ENCODE results near the gene CCM2. TPM values are rescaled to one million over a fixed set of nuclear protein-coding genes. Genes with fewer than 3 reads are reported as not detected.

The CCM2 gene
- total RNA-seq, 1 donor from 2014 or later: 62.0 TPM

DNA sequence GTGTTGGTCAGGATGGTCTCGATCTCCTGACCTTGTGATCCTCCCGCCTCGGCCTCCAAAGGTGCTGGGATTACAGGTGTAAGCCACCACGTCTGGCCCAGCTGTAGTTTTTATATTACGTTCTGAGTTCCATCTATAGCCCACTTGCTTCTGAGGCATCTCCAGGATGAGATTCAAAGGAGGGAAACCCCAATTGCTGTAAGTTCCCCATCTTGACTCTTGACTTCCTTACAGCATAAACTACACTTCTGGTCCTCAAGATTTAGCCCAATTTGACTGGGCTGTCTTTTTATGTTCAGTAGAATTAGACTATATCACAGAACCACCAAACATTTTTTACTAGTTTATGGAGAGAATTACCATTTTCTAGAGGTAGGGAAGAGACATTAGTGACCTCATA is 44.3 kb downstream of the CCM2 start:
- Mint-ChIP-seq H3K27ac (ENCODE audit: unreplicated experiment) (no peak overlapping the region), H3K27me3 (ENCODE audit: low read depth, unreplicated experiment) (no peaks in the 10 kb centered on the region), H3K9me3 (ENCODE audit: unreplicated experiment) (no peaks in the 10 kb centered on the region), H3K4me3 (ENCODE audit: unreplicated experiment) (no peak overlapping the region), H3K36me3 (ENCODE audit: low read depth, unreplicated experiment) (peaks cover 13% of the 10 kb centered on the region), H3K4me1 (ENCODE audit: low read depth, unreplicated experiment) (no peaks in the 10 kb centered on the region)
- H3K36me3 ChIP-seq (ENCODE audit: insufficient read depth, low read length): peaks cover 14% of the 10 kb centered on the region
- H3K27me3 ChIP-seq (ENCODE audit: insufficient read depth, low read length): no peaks in the 10 kb centered on the region
- no peak overlapping the region for H3K9ac ChIP-seq (ENCODE audit: low read length)
- H3K4me3 ChIP-seq (ENCODE audit: insufficient read depth, low read depth, low read length): no peak overlapping the region
- H3K79me2 ChIP-seq (ENCODE audit: insufficient read depth, low read length): peaks cover 4% of the 10 kb centered on the region
- H3K9me3 ChIP-seq (ENCODE audit: insufficient read depth, low read depth, low read length): no peaks in the 10 kb centered on the region
- H3K27ac ChIP-seq (ENCODE audit: low read depth, low read length): no peak overlapping the region
- FAIRE-seq: no peak
- peaks cover 32% of the 10 kb centered on the region for H4K20me1 ChIP-seq (ENCODE audit: insufficient read depth, low read length)
- no peak for DNase-seq (ENCODE audit: low read depth)
- H3K4me1 ChIP-seq (ENCODE audit: insufficient read depth, low read length): no peaks in the 10 kb centered on the region
- TF ChIP-seq, protein P1, sequence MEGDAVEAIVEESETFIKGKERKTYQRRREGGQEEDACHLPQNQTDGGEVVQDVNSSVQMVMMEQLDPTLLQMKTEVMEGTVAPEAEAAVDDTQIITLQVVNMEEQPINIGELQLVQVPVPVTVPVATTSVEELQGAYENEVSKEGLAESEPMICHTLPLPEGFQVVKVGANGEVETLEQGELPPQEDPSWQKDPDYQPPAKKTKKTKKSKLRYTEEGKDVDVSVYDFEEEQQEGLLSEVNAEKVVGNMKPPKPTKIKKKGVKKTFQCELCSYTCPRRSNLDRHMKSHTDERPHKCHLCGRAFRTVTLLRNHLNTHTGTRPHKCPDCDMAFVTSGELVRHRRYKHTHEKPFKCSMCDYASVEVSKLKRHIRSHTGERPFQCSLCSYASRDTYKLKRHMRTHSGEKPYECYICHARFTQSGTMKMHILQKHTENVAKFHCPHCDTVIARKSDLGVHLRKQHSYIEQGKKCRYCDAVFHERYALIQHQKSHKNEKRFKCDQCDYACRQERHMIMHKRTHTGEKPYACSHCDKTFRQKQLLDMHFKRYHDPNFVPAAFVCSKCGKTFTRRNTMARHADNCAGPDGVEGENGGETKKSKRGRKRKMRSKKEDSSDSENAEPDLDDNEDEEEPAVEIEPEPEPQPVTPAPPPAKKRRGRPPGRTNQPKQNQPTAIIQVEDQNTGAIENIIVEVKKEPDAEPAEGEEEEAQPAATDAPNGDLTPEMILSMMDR (IDR thresholded peaks at IDR 0.05; ENCODE audit: insufficient read depth, low read depth, low read length): no peak
- no peak for TF ChIP-seq EZH2 (IDR thresholded peaks at IDR 0.05; ENCODE audit: insufficient read depth, low read length)
- H2AFZ ChIP-seq (ENCODE audit: low read depth, low read length): no peak overlapping the region
- H3K4me2 ChIP-seq (ENCODE audit: low read length): no peak overlapping the region

DNA sequence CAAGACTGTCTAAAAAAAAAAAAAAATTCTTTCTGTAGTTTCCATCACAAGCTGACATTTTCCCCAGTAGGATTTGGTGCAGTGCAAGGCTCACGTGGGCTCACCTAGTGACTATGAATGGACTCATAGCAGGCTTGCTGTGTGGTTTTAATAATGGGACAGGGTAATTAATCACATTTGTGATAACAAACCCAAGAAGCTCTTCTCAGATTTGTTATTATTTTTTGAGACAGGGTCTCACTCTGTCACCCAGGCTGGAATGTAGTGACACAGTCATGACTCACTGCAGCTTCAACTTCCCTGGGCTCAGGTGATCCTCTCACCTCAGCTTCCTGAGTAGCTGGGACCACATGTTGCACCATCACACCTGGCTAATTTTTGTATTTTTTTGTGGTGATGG is 48.7 kb downstream of the CCM2 start:
- Histone ChIP-seq H3K27ac (ENCODE audit: low read depth, low read length) (no peak overlapping the region), H3K9ac (ENCODE audit: low read length) (no peak overlapping the region), H3K79me2 (ENCODE audit: insufficient read depth, low read length) (peaks cover 8% of the 10 kb centered on the region), H4K20me1 (ENCODE audit: insufficient read depth, low read length) (peaks cover 38% of the 10 kb centered on the region), H3K4me3 (ENCODE audit: insufficient read depth, low read depth, low read length) (no peak overlapping the region), H3K9me3 (ENCODE audit: insufficient read depth, low read depth, low read length) (no peaks in the 10 kb centered on the region), H2AFZ (ENCODE audit: low read depth, low read length) (no peak overlapping the region), H3K36me3 (ENCODE audit: insufficient read depth, low read length) (peaks cover 6% of the 10 kb centered on the region), H3K27me3 (ENCODE audit: insufficient read depth, low read length) (no peaks in the 10 kb centered on the region), H3K4me2 (ENCODE audit: low read length) (no peak overlapping the region), H3K4me1 (ENCODE audit: insufficient read depth, low read length) (no peaks in the 10 kb centered on the region)
- peak; percentile 29 for DNase-seq (ENCODE audit: low read depth)
- TF ChIP-seq, protein P1 (IDR thresholded peaks at IDR 0.05; ENCODE audit: insufficient read depth, low read depth, low read length): no peak
- TF ChIP-seq EZH2 (IDR thresholded peaks at IDR 0.05; ENCODE audit: insufficient read depth, low read length): no peak
- H3K4me1 Mint-ChIP-seq (ENCODE audit: low read depth, unreplicated experiment): no peaks in the 10 kb centered on the region
- H3K27me3 Mint-ChIP-seq (ENCODE audit: low read depth, unreplicated experiment): no peaks in the 10 kb centered on the region
- H3K9me3 Mint-ChIP-seq (ENCODE audit: unreplicated experiment): no peaks in the 10 kb centered on the region
- peaks cover 10% of the 10 kb centered on the region for H3K36me3 Mint-ChIP-seq (ENCODE audit: low read depth, unreplicated experiment)
- H3K4me3 Mint-ChIP-seq (ENCODE audit: unreplicated experiment): no peak overlapping the region
- FAIRE-seq: no peak
- no peak overlapping the region for H3K27ac Mint-ChIP-seq (ENCODE audit: unreplicated experiment)

DNA sequence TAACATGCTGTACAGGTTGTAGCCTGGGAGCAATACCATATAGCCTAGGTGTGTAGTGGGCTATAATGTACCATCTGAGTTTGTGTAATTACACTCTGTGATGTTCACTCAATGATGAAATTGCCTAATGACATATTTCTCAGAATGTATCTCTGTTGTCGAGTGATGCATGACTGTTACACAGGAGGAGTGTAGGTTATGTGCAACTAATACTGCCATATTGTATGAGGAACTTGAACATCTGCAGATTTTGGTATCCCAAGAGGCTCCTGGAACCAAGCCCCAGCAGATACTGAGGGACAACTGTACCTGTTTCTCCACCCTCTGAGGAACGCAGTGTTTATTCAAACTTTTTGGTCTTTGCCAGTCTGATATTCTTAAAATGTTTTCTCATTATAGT is 50.2 kb downstream of the CCM2 start:
- H3K27me3 ChIP-seq (ENCODE audit: insufficient read depth, low read length): no peaks in the 10 kb centered on the region
- Mint-ChIP-seq H3K9me3 (ENCODE audit: unreplicated experiment) (no peaks in the 10 kb centered on the region), H3K4me3 (ENCODE audit: unreplicated experiment) (no peak overlapping the region), H3K36me3 (ENCODE audit: low read depth, unreplicated experiment) (peaks cover 11% of the 10 kb centered on the region), H3K27ac (ENCODE audit: unreplicated experiment) (no peak overlapping the region), H3K4me1 (ENCODE audit: low read depth, unreplicated experiment) (no peaks in the 10 kb centered on the region), H3K27me3 (ENCODE audit: low read depth, unreplicated experiment) (no peaks in the 10 kb centered on the region)
- no peak for TF ChIP-seq EZH2 (IDR thresholded peaks at IDR 0.05; ENCODE audit: insufficient read depth, low read length)
- TF ChIP-seq, protein P1 (IDR thresholded peaks at IDR 0.05; ENCODE audit: insufficient read depth, low read depth, low read length): no peak
- H3K27ac ChIP-seq (ENCODE audit: low read depth, low read length): no peak overlapping the region
- H3K4me2 ChIP-seq (ENCODE audit: low read length): no peak overlapping the region
- no peaks in the 10 kb centered on the region for H3K9me3 ChIP-seq (ENCODE audit: insufficient read depth, low read depth, low read length)
- peaks cover 6% of the 10 kb centered on the region for H3K36me3 ChIP-seq (ENCODE audit: insufficient read depth, low read length)
- H4K20me1 ChIP-seq (ENCODE audit: insufficient read depth, low read length): peaks cover 44% of the 10 kb centered on the region
- no peak overlapping the region for H3K4me3 ChIP-seq (ENCODE audit: insufficient read depth, low read depth, low read length)
- H3K4me1 ChIP-seq (ENCODE audit: insufficient read depth, low read length): no peaks in the 10 kb centered on the region
- H2AFZ ChIP-seq (ENCODE audit: low read depth, low read length): no peak overlapping the region
- DNase-seq (ENCODE audit: low read depth) (no peak), FAIRE-seq (no peak)
- peaks cover 20% of the 10 kb centered on the region for H3K79me2 ChIP-seq (ENCODE audit: insufficient read depth, low read length)
- no peak overlapping the region for H3K9ac ChIP-seq (ENCODE audit: low read length)

Measured in astrocyte (in vitro differentiated cells and primary cell).